Nephron (organoid): ENCODE data around the gene POLR3F.
"Not testable (repeated sequence)": the region's sequence is repeated elsewhere in the genome, so short reads cannot be mapped to it uniquely, and the experiment has no call there.

ENCODE experiments used
- H3K27ac Mint-ChIP-seq, 3 experiments: 2 replicates each; pipeline ENCODE4 v1.8.0; 2020; ENCODE audit warnings: mixed read lengths in 3 of 3, mild to moderate bottlenecking in 2 of 3, moderate library complexity in 1 of 3
- H3K27me3 Mint-ChIP-seq: 2 replicates; pipeline ENCODE4 v1.8.0; 2021; ENCODE audit warnings: low read depth, mild to moderate bottlenecking, moderate library complexity, mixed read lengths
- H3K36me3 Mint-ChIP-seq: 2 replicates; pipeline ENCODE4 v1.8.0; 2020; ENCODE audit warnings: low read depth, mixed read lengths
- H3K4me1 Mint-ChIP-seq: 2 replicates; pipeline ENCODE4 v1.8.0; 2020; ENCODE audit warnings: mixed read lengths
- H3K4me3 Mint-ChIP-seq, 3 experiments: 2 replicates each; pipeline ENCODE4 v1.8.0; 2020; ENCODE audit warnings: mild to moderate bottlenecking in 3 of 3, mixed read lengths in 3 of 3, moderate library complexity in 2 of 3
- H3K9me3 Mint-ChIP-seq: 2 replicates; pipeline ENCODE4 v1.8.0; 2020; ENCODE audit warnings: mixed read lengths
- TF ChIP-seq, protein P1 (sequence below), 3 experiments: fragments of 200-600 bp; sonication (generic); IDR thresholded peaks; one replicate each; pipeline ENCODE4 v1.5.0; 2021; ENCODE audit warnings: antibody characterized with exemption in 3 of 3; ENCODE audit not compliant: unreplicated experiment in 3 of 3

The POLR3F gene

DNA sequence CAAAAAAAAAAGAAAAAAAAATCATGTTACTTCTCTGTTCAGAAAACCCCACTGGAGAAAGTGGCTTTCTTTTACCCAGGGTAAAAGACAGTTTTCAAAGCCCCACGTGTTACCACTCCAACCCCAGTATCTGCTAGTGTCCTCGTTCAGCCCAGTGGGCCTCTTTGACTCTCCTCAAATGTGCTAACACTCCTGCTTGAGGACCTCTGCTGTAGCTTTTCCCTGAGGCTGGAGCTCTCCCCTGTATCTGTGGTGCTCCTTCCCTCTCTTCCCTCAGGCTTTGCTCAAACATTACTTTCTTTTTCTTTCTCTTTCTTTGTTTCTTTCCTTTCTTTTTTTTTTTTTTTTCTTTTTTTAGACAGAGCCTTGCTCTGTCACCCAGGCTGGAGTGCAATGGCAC lies 55.9 kb downstream of the POLR3F start:
- TF ChIP-seq, protein P1, sequence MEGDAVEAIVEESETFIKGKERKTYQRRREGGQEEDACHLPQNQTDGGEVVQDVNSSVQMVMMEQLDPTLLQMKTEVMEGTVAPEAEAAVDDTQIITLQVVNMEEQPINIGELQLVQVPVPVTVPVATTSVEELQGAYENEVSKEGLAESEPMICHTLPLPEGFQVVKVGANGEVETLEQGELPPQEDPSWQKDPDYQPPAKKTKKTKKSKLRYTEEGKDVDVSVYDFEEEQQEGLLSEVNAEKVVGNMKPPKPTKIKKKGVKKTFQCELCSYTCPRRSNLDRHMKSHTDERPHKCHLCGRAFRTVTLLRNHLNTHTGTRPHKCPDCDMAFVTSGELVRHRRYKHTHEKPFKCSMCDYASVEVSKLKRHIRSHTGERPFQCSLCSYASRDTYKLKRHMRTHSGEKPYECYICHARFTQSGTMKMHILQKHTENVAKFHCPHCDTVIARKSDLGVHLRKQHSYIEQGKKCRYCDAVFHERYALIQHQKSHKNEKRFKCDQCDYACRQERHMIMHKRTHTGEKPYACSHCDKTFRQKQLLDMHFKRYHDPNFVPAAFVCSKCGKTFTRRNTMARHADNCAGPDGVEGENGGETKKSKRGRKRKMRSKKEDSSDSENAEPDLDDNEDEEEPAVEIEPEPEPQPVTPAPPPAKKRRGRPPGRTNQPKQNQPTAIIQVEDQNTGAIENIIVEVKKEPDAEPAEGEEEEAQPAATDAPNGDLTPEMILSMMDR (IDR thresholded peaks at IDR 0.05; ENCODE audit: unreplicated experiment in 3 of 3), result no peak
- no peaks in the 10 kb centered on the region for H3K9me3 Mint-ChIP-seq
- H3K4me1 Mint-ChIP-seq, result no peaks in the 10 kb centered on the region
- no peak overlapping the region for H3K4me3 Mint-ChIP-seq
- H3K27ac Mint-ChIP-seq, result no peak overlapping the region
- H3K27me3 Mint-ChIP-seq, result no peaks in the 10 kb centered on the region
- H3K36me3 Mint-ChIP-seq, result peaks cover 32% of the 10 kb centered on the region

DNA sequence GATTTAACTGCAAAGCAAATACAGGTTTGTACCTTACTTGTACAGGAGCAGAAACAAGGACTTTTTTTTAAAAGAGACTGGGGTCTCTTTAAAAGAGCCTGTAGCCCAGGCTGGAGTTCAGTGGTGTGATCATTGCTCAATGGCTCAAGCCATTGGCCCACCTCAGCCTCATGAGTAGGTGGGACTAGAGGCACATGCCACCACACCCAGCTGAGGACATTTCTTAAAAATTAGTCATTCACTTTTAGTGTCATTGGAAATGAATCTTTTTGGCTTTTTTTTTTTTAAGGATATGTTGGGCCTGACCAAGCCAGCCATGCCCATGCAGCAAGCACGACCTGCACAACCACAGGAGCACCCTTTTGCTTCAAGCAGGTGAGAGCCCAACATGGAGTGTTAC lies 57.5 kb downstream of the POLR3F start:
- no peak overlapping the region for H3K27ac Mint-ChIP-seq

DNA sequence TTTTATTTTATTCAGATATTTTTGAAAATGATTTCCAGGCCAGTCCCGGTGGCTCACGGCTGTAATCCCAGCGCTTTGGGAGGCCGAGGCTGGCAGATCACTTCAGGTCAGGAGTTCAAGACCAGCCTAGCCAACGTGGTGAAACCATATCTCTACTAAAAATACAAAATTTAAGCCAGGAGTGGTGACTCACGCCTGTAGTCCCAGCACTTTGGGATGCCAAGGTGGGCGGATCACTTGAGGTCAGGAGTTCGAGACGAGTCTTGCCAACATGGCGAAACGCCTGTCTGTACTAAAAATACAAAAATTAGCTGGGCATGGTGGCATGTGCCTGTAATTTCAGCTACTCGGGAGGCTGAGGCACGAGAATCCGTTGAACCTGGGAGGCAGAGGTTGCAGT lies 59.6 kb downstream of the POLR3F start:
- H3K4me3 Mint-ChIP-seq, H3K27ac Mint-ChIP-seq, H3K4me1 Mint-ChIP-seq, H3K27me3 Mint-ChIP-seq, H3K9me3 Mint-ChIP-seq: not testable (repeated sequence)
- peaks cover 61% of the 10 kb centered on the region for H3K36me3 Mint-ChIP-seq

More for the DNA sequence above, 57.5 kb downstream of the POLR3F start:
- Mint-ChIP-seq H3K27me3 (no peaks in the 10 kb centered on the region), H3K4me1 (no peaks in the 10 kb centered on the region), H3K4me3 (no peak overlapping the region), H3K9me3 (no peaks in the 10 kb centered on the region), H3K36me3 (peaks cover 48% of the 10 kb centered on the region)
- TF ChIP-seq, protein P1 (IDR thresholded peaks at IDR 0.05; ENCODE audit: unreplicated experiment in 3 of 3), result no peak

DNA sequence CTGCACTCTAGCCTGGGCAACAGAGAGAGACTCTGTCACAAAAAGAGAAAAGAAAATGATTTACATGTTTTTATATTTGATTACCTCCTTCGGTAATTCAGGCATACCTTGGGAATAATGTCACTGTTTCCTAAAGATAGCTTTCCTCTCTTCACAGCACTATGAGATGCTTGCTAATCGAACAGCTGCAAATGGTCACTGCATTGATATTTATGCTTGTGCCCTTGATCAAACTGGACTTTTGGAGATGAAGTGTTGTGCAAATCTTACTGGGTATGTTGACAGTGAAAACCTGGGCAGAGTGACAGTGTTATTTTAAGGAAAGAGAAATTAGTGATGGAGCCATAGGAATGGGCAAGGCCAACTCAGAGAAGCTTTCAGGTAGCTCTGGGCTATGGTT lies 60.1 kb downstream of the POLR3F start:
- TF ChIP-seq, protein P1 (IDR thresholded peaks at IDR 0.05; ENCODE audit: unreplicated experiment in 3 of 3), result no peak
- no peaks in the 10 kb centered on the region for H3K27me3 Mint-ChIP-seq
- H3K4me1 Mint-ChIP-seq, result no peaks in the 10 kb centered on the region
- H3K4me3 Mint-ChIP-seq, result no peak overlapping the region
- no peak overlapping the region for H3K27ac Mint-ChIP-seq
- no peaks in the 10 kb centered on the region for H3K9me3 Mint-ChIP-seq
- H3K36me3 Mint-ChIP-seq, result peaks cover 67% of the 10 kb centered on the region

DNA sequence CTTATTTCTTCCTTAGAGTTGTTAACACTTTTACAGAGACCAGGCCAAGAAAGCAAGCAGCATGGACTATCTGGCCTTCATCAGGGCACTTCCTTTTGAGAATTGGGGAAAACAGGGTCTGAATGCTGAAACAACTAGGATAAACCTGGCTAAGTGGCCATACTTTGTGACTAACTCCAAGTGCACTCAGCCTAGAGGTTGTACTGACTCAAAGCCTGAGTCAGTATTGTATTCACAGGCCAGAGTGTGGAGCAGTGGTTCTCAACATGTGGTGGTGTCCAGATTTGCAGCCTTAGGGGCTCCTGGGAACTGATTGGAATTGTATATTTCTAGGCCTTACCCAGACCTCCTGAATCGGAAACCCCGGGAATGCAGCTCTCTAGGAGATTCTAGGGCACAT lies 60.6 kb downstream of the POLR3F start:
- Mint-ChIP-seq H3K36me3 (peaks cover 72% of the 10 kb centered on the region), H3K27ac (no peak overlapping the region), H3K9me3 (no peaks in the 10 kb centered on the region), H3K27me3 (no peaks in the 10 kb centered on the region), H3K4me3 (no peak overlapping the region), H3K4me1 (no peaks in the 10 kb centered on the region)
- TF ChIP-seq, protein P1 (IDR thresholded peaks at IDR 0.05; ENCODE audit: unreplicated experiment in 3 of 3), result no peak

DNA sequence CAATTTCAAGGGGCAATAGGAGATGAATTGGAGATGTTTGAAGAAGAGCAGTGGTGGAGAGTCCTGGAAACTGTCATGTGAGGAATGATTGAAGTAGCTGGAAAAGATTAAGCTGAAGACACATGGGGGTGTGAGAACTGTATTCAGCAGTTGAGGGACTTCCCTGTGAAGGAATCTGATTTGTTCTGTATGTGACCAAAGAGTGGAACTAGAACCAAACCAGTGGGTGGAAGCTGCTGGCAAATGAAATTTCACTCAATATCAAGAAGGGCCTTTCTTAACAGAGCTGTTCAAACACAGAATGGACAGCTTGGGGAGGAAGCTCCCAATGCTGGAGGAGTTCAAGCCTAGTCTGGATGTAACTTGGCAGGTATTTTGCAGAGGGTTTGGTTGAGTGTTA lies 61.9 kb downstream of the POLR3F start:
- TF ChIP-seq, protein P1 (IDR thresholded peaks at IDR 0.05; ENCODE audit: unreplicated experiment in 3 of 3), result no peak
- Mint-ChIP-seq H3K9me3 (no peaks in the 10 kb centered on the region), H3K27ac (no peak overlapping the region), H3K4me3 (no peak overlapping the region), H3K4me1 (no peaks in the 10 kb centered on the region), H3K36me3 (peaks cover 78% of the 10 kb centered on the region), H3K27me3 (no peaks in the 10 kb centered on the region)
